ENCODE measurements around the gene PSMD2.

PSMD2 gene

DNA sequence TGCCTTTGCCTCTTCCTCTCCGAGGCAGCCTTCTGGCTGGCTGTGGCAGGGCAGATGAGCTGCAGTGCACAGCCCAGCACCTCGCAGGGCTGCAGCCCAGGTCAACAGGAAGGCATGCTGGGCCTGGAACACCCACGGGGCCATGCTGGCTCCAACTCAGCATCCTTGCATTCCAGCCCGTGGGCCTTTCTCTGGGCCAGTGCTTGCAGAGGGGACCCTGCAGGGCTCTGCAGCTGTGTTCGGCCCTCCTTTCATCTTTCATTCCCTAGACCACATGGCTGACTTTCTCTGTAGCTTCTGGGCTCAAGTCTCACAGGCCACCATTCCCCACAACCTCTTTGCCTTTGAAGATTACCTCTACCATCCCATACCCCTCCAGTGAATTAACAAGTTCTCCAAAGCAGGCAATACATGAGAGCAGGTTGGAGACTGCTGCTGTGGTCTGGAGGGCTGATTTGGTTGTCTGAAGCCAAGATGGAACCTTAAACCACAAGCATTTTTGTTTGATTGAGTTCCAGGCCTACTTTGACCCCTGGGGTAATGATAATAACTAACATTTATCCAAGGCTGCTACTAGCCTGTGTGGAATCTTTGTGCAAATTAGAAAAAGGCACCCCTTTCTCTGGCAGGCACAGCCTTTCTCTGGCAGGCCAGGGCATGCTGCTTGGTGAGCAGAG lies 44.3 kb downstream of the PSMD2 start:
- FAIRE-seq (no peak), DNase-seq (ENCODE audit: insufficient read length, low spot score) (no peak)
- TF ChIP-seq, protein P1, sequence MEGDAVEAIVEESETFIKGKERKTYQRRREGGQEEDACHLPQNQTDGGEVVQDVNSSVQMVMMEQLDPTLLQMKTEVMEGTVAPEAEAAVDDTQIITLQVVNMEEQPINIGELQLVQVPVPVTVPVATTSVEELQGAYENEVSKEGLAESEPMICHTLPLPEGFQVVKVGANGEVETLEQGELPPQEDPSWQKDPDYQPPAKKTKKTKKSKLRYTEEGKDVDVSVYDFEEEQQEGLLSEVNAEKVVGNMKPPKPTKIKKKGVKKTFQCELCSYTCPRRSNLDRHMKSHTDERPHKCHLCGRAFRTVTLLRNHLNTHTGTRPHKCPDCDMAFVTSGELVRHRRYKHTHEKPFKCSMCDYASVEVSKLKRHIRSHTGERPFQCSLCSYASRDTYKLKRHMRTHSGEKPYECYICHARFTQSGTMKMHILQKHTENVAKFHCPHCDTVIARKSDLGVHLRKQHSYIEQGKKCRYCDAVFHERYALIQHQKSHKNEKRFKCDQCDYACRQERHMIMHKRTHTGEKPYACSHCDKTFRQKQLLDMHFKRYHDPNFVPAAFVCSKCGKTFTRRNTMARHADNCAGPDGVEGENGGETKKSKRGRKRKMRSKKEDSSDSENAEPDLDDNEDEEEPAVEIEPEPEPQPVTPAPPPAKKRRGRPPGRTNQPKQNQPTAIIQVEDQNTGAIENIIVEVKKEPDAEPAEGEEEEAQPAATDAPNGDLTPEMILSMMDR (IDR thresholded peaks at IDR 0.05; ENCODE audit: insufficient read depth, missing control alignments), result no peak

DNA sequence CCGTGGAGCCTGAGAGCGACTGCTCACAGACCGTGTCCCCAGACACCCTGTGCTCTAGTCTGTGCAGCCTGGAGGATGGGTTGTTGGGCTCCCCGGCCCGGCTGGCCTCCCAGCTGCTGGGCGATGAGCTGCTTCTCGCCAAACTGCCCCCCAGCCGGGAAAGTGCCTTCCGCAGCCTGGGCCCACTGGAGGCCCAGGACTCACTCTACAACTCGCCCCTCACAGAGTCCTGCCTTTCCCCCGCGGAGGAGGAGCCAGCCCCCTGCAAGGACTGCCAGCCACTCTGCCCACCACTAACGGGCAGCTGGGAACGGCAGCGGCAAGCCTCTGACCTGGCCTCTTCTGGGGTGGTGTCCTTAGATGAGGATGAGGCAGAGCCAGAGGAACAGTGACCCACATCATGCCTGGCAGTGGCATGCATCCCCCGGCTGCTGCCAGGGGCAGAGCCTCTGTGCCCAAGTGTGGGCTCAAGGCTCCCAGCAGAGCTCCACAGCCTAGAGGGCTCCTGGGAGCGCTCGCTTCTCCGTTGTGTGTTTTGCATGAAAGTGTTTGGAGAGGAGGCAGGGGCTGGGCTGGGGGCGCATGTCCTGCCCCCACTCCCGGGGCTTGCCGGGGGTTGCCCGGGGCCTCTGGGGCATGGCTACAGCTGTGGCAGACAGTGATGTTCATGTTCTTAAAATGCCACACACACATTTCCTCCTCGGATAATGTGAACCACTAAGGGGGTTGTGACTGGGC lies 45.7 kb downstream of the PSMD2 start:
- FAIRE-seq (no peak), DNase-seq (ENCODE audit: insufficient read length, low spot score) (no peak)
- TF ChIP-seq, protein P1 (IDR thresholded peaks at IDR 0.05; ENCODE audit: insufficient read depth, missing control alignments), result no peak

DNA sequence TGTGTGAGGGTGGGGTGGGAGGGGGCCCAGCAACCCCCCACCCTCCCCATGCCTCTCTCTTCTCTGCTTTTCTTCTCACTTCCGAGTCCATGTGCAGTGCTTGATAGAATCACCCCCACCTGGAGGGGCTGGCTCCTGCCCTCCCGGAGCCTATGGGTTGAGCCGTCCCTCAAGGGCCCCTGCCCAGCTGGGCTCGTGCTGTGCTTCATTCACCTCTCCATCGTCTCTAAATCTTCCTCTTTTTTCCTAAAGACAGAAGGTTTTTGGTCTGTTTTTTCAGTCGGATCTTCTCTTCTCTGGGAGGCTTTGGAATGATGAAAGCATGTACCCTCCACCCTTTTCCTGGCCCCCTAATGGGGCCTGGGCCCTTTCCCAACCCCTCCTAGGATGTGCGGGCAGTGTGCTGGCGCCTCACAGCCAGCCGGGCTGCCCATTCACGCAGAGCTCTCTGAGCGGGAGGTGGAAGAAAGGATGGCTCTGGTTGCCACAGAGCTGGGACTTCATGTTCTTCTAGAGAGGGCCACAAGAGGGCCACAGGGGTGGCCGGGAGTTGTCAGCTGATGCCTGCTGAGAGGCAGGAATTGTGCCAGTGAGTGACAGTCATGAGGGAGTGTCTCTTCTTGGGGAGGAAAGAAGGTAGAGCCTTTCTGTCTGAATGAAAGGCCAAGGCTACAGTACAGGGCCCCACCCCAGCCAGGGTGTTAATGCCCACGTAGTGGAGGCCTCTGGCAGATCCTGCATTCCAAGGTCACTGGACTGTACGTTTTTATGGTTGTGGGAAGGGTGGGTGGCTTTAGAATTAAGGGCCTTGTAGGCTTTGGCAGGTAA lies 46.5 kb downstream of the PSMD2 start:
- DNase-seq (ENCODE audit: insufficient read length, low spot score), result no peak
- FAIRE-seq, result no peak
- TF ChIP-seq, protein P1 (IDR thresholded peaks at IDR 0.05; ENCODE audit: insufficient read depth, missing control alignments), result peak; percentile 31

DNA sequence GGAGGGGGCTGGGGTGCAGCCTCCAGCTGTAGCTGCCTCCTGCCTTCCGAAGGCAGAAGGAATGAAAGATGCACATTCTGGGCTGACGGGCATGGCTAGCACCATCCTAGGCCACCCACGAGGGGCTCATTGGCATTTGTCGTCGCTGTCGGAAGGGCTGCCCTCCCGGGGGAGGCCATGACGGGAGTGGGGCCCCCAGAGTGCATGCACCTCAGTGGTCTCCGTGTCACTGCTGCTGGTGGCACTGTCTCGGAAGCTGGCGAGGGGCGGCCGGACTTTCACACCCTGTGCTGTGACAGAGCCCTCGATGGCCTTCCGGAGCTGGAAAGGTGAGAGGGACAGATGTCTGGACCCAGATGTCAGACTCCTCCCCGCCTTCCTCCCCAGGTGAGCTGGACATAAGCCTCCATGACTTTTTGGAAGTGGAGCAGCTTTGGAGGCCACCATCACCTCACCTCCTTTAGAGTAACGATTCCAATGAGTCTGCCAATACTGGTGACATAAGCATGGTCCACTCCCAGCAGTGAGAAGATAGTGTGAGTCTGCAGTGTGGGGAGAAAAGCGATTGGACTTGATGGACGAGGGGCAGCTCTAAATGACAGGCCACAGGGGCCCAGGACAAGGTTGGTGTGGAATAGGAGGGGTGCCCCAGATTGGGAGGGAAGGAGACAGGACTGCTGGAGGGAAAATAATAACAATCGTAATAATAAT lies 47.6 kb downstream of the PSMD2 start:
- TF ChIP-seq, protein P1 (IDR thresholded peaks at IDR 0.05; ENCODE audit: insufficient read depth, missing control alignments), result no peak
- no peak for FAIRE-seq
- no peak for DNase-seq (ENCODE audit: insufficient read length, low spot score)

DNA sequence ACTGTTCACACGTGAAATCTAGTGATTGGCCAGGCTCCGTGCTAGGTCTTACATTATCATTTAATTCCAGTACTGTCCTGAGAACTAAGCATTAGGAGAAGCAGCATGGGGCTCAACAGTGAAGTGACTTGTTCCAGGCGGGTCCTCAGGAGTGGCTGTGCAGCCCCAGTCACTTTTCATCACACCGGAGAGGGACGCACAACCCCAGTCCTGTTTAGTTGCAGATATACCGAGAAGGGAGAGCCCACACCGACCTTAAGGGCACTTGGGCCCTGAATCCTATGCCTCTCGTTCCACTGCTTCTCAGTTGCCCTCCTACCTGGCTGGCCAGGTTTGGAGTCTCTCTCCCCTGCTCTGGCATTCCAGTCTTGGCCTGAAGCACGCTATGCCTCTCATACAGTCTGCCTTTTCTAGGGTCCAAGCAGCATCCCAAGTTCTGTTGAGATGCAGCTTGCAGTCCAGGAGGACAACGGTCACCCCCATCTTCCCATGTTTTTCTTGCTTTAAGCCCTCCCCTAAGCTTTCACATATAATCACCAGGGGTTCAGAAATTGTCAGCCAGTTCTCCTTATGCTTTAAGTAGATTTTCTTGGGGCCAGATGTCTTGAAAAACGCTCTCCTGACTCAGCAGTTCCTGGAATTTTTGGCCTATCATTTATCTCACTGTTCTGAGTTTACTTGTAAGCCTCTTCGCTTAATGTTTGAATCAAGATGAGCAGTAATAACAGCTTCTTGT lies 48.4 kb downstream of the PSMD2 start:
- peak; percentile 90 for FAIRE-seq
- DNase-seq (ENCODE audit: insufficient read length, low spot score), result peak; percentile 78
- TF ChIP-seq, protein P1 (IDR thresholded peaks at IDR 0.05; ENCODE audit: insufficient read depth, missing control alignments), result no peak

DNA sequence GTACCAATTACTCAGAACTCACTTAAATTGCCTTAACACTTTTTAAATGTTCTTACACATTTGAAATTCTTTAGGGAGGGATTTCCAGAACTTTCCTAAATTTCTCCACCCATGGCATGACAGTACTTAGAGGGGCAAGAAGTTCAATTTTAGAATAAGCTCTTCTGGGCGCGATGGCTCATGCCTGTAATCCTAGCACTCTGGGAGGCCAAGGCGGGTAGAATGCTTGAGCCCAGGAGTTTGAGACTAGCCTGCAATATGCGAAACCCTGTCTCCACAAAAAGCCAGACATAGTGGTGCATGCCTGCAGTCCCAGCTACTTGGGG lies 49.0 kb downstream of the PSMD2 start:
- TF ChIP-seq, protein P1 (IDR thresholded peaks at IDR 0.05; ENCODE audit: insufficient read depth, missing control alignments), result no peak
- no peak for FAIRE-seq
- DNase-seq (ENCODE audit: insufficient read length, low spot score), result no peak

Data from D721Med (cell line).